Smooth muscle cell (in vitro differentiated cells): ENCODE data around the gene ZDHHC8. TPM values are rescaled to one million over a fixed set of nuclear protein-coding genes. Genes with fewer than 3 reads are reported as not detected.

Experiments
- DNase-seq: peaks from one replicate; lab custom pipeline; 2025; ENCODE audit not compliant: unreplicated experiment; lab: John Stamatoyannopoulos, UW
- H2AFZ ChIP-seq: fragments of 200-600 bp; sonication (generic); 2 replicates; pipeline ENCODE4 v1.6.0; 2016; ENCODE audit warnings: antibody characterized with exemption, low read depth, mild to moderate bottlenecking
- H3F3A ChIP-seq: fragments of 200-600 bp; sonication (generic); 2 replicates; pipeline ENCODE4 v1.6.0; 2017; ENCODE audit warnings: antibody characterized with exemption, low read depth
- H3K27ac ChIP-seq: fragments of 200-600 bp; sonication (generic); 2 replicates; pipeline ENCODE4 v1.5.1; 2016; ENCODE audit warnings: low read depth, mild to moderate bottlenecking
- H3K27me3 ChIP-seq: fragments of 200-600 bp; sonication (generic); 2 replicates; pipeline ENCODE4 v1.6.1; 2016; ENCODE audit warnings: low read depth, mild to moderate bottlenecking
- H3K36me3 ChIP-seq: fragments of 200-600 bp; sonication (generic); 2 replicates; pipeline ENCODE4 v1.5.1; 2016; ENCODE audit warnings: low read depth
- H3K4me1 ChIP-seq: fragments of 200-600 bp; sonication (generic); 2 replicates; pipeline ENCODE4 v1.5.1; 2016; ENCODE audit warnings: low read depth
- H3K4me2 ChIP-seq: fragments of 200-600 bp; sonication (generic); 2 replicates; pipeline ENCODE4 v1.6.0; 2016; ENCODE audit warnings: mild to moderate bottlenecking
- H3K4me3 ChIP-seq: fragments of 200-600 bp; sonication (generic); 2 replicates; pipeline ENCODE4 v1.5.1; 2016; ENCODE audit warnings: mild to moderate bottlenecking
- H3K79me2 ChIP-seq: fragments of 200-600 bp; sonication (generic); 2 replicates; pipeline ENCODE4 v1.6.0; 2016; ENCODE audit warnings: low read depth, mild to moderate bottlenecking
- H3K9ac ChIP-seq: fragments of 200-600 bp; sonication (generic); 2 replicates; pipeline ENCODE4 v1.6.0; 2016; ENCODE audit warnings: low read depth
- H3K9me3 ChIP-seq: fragments of 200-600 bp; sonication (generic); replicated peaks from 2 replicates; pipeline ENCODE4 v1.5.1; 2016; ENCODE audit warnings: low read depth
- H4K20me1 ChIP-seq: fragments of 200-600 bp; sonication (generic); 2 replicates; pipeline ENCODE4 v1.6.0; 2016; ENCODE audit warnings: low read depth
- CTCF ChIP-seq: fragments of 200-600 bp; sonication (generic); IDR thresholded peaks from 2 replicates; pipeline ENCODE4 v1.5.1; 2017; ENCODE audit warnings: borderline replicate concordance, mild to moderate bottlenecking, antibody characterized with exemption; ENCODE audit not compliant: insufficient read depth, poor library complexity, severe bottlenecking
- WGBS: methylation state at CpG from one replicate; pipeline ENCODE4 v1.1.7; 2016; ENCODE audit warnings: low lambda C conversion rate; 5-methylcytosine and 5-hydroxymethylcytosine counted together
- polyA plus RNA-seq: library from polyadenylated mRNA; unstranded; fragments of >200 nt; fragmentation: Nextera tagmentation; extraction: Ambion mirVana; gene quantifications from 2 replicates; pipeline ENCODE4 v1.2.1, GENCODE V29; 2016
- total RNA-seq: library from RNA; depleted of rRNA; stranded (reverse); fragments of >200 nt; gene quantifications from 2 replicates; pipeline ENCODE4 v1.2.3, GENCODE V29; 2014

Gene ZDHHC8
- total and polyA plus RNA-seq, 2 experiments from 2014 or later, result 12.7 to 53.9 TPM

DNA sequence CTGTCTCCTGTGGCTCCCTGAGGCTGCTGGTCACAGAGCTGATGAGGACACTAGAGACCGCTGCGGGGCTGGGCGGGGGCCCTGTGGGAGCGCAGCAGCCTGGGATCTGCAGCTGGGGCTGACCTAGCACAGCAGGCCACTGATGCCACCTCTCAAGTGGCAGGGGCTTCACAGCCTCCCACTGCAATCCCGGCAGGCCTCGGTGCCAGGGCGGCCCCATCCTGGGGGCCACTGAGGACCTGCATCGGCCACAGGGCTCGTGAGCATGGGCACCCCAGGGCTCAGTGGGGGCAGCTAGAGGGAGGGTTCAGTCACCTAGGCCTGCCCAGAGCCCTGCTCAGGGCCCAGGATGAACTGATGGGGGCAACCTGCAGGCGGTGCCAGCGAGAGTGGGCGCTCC lies 33.8 kb downstream of the ZDHHC8 start:
- H3K27me3 ChIP-seq, result no peaks in the 10 kb centered on the region
- no peak overlapping the region for H3K27ac ChIP-seq
- DNase-seq, result no peak
- no peak for TF ChIP-seq CTCF
- H3K4me2 ChIP-seq, result no peak overlapping the region
- no peak overlapping the region for H2AFZ ChIP-seq
- H3K36me3 ChIP-seq, result no peaks in the 10 kb centered on the region
- H3F3A ChIP-seq, result no peaks in the 10 kb centered on the region
- H3K4me1 ChIP-seq, result no peaks in the 10 kb centered on the region
- H3K9ac ChIP-seq, result no peak overlapping the region
- WGBS, result 93% methylated on average over 12 of the region's 12 CpGs
- H3K9me3 ChIP-seq, result no peaks in the 10 kb centered on the region
- H3K4me3 ChIP-seq, result no peak overlapping the region
- no peaks in the 10 kb centered on the region for H3K79me2 ChIP-seq
- H4K20me1 ChIP-seq, result no peaks in the 10 kb centered on the region

DNA sequence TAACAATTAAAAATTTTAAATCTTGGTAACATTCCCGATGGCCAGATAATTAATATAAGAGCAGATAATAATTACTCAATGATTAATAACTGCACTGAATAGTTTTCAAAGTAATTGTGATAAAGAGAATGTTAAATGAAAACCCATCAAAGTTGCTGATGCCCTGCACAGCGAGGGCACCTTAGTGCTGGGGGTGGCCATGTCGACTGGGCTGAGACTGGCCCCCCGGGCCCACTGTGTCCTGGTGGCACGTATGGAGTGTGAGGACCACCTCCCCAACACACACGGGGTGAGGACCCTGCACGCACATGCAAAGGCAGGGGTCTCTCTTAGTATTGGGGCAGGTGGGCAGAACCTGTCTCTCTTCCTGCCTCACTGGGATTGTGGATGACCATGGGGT lies 34.3 kb downstream of the ZDHHC8 start:
- WGBS, result 93% methylated on average over 7 of the region's 7 CpGs

DNA sequence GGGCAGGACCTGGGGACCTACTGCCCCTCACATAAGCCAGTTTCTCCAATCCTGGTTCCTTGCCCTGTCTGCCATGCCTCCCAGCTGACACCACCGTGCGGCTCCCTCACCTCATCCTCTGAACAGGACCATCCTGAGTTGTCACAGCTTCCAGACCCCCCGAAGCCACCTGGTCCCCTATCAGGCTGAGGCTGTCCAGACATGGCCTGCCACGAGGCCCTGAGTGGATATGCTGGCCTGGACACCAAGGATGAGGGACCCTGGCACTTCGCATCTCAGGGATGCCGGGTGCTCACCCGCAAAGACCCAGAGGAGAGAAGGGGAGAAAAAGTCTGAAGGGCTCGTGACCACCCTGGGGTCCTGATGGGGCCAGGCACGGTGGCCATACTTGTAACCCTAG lies 35.1 kb downstream of the ZDHHC8 start:
- Histone ChIP-seq H3K27me3 (no peaks in the 10 kb centered on the region), H3K4me3 (no peak overlapping the region), H3K27ac (no peak overlapping the region), H3K4me2 (no peak overlapping the region), H2AFZ (no peak overlapping the region), H3F3A (no peaks in the 10 kb centered on the region), H3K9me3 (no peaks in the 10 kb centered on the region), H3K4me1 (no peaks in the 10 kb centered on the region), H4K20me1 (no peaks in the 10 kb centered on the region), H3K36me3 (no peaks in the 10 kb centered on the region), H3K79me2 (no peaks in the 10 kb centered on the region), H3K9ac (no peak overlapping the region)
- TF ChIP-seq CTCF, result no peak
- no peak for DNase-seq
- WGBS, result 93% methylated on average over 9 of the region's 9 CpGs

More for the DNA sequence above, 34.3 kb downstream of the ZDHHC8 start:
- no peak overlapping the region for H2AFZ ChIP-seq
- H3K4me3 ChIP-seq, result no peak overlapping the region
- no peaks in the 10 kb centered on the region for H3K4me1 ChIP-seq
- H3K9ac ChIP-seq, result no peak overlapping the region
- H3K9me3 ChIP-seq, result no peaks in the 10 kb centered on the region
- H3K36me3 ChIP-seq, result no peaks in the 10 kb centered on the region
- no peaks in the 10 kb centered on the region for H3K27me3 ChIP-seq
- TF ChIP-seq CTCF, result no peak
- DNase-seq, result no peak
- no peak overlapping the region for H3K4me2 ChIP-seq
- H3K79me2 ChIP-seq, result no peaks in the 10 kb centered on the region
- H3K27ac ChIP-seq, result no peak overlapping the region
- H4K20me1 ChIP-seq, result no peaks in the 10 kb centered on the region
- no peaks in the 10 kb centered on the region for H3F3A ChIP-seq

DNA sequence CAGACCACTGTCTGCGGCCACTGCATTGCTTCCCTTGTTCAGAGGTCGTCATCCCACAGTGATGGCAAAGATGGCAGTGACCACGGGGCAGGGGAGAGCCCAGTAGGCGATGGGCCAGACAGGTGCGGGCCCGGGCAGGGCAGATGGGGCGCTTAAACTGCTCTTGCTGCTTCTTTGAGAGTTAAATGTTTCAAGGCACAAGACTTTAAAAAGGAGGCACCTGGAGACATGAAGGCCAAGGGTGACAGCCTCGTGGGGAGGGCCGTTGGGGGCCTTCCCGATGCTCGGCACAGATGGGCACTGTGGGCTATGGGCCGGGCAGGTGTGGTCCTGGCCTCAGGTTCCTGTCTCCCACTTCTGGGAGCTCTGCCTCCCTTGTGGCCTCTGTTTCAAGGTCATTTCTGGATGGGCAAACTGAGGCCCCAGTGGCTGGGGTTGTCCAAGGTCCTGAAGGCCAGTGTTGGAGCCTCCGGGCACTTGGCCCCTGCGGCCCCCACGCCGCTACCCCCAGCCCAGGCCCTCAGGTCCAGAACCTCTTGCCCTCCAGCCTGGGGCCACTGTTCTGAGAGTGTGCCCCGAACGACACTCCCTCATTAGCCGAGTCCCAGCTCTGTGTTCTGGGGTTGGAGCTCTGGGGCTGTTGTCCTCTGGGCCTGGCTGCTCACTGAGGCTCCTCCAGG lies 36.2 kb downstream of the ZDHHC8 start:
- 88% methylated on average over 19 of the region's 19 CpGs for WGBS
- Histone ChIP-seq H3K27ac (no peak overlapping the region), H3K36me3 (no peaks in the 10 kb centered on the region), H3K9ac (no peak overlapping the region), H2AFZ (no peak overlapping the region), H3K4me3 (no peak overlapping the region), H3K4me1 (no peaks in the 10 kb centered on the region), H3K9me3 (no peaks in the 10 kb centered on the region), H3F3A (no peaks in the 10 kb centered on the region), H3K4me2 (no peak overlapping the region), H3K79me2 (no peaks in the 10 kb centered on the region), H3K27me3 (no peaks in the 10 kb centered on the region), H4K20me1 (no peaks in the 10 kb centered on the region)
- no peak for TF ChIP-seq CTCF
- no peak for DNase-seq
